Fibroblast of skin of right quadriceps (primary cell): ENCODE data around the gene FLYWCH1.
A peak's percentile ranks its signal among the peaks of the same experiment; 100 is the strongest.

Source experiments
- DNase-seq: peaks from one replicate; pipeline ENCODE4 v3.0.0-alpha.2; 2013

FLYWCH1 gene

GRCh38 chr16:2970563-2970962 is 58.8 kb downstream of the FLYWCH1 start:
- no peak for DNase-seq

- no peak for DNase-seq
Measured at GRCh38 chr16:2971134-2971984, 59.6 kb downstream of the FLYWCH1 start.

- DNase-seq: no peak
Measured at GRCh38 chr16:2971985-2972784, 60.5 kb downstream of the FLYWCH1 start.

GRCh38 chr16:2973093-2973492 is 61.4 kb downstream of the FLYWCH1 start:
- no peak for DNase-seq

GRCh38 chr16:2973605-2974318 is 62.0 kb downstream of the FLYWCH1 start:
- DNase-seq: no peak

- DNase-seq: no peak
Measured at GRCh38 chr16:2974319-2975056, 62.8 kb downstream of the FLYWCH1 start.

GRCh38 chr16:2975161-2975795 is 63.5 kb downstream of the FLYWCH1 start:
- DNase-seq: no peak

GRCh38 chr16:2976201-2976600 is 64.5 kb downstream of the FLYWCH1 start:
- no peak for DNase-seq

- DNase-seq: no peak
Measured at GRCh38 chr16:2976673-2977072, 64.9 kb downstream of the FLYWCH1 start.

GRCh38 chr16:2977440-2977839 is 65.7 kb downstream of the FLYWCH1 start:
- DNase-seq: no peak

- DNase-seq: no peak
Measured at GRCh38 chr16:2979669-2980226, 68.0 kb downstream of the FLYWCH1 start.

- DNase-seq: peak; percentile 85
Measured at GRCh38 chr16:2980227-2981176, 68.8 kb downstream of the FLYWCH1 start, which contains the start of gene PKMYT1. Gene PKMYT1, minus strand, starts transcription at chr16:2980446. Its CDS starts 789 bp downstream, at chr16:2979657.

- DNase-seq: no peak
Measured at GRCh38 chr16:2981177-2981898, 69.6 kb downstream of the FLYWCH1 start.

- DNase-seq: no peak
Measured at GRCh38 chr16:2981899-2982250, 70.1 kb downstream of the FLYWCH1 start.

- no peak for DNase-seq
Measured at GRCh38 chr16:2982402-2982801, 70.7 kb downstream of the FLYWCH1 start.

GRCh38 chr16:2983706-2984136 is 72.0 kb downstream of the FLYWCH1 start:
- DNase-seq: peak; percentile 78

GRCh38 chr16:2985462-2985861 is 73.7 kb downstream of the FLYWCH1 start:
- DNase-seq: no peak

GRCh38 chr16:2985893-2986355 is 74.2 kb downstream of the FLYWCH1 start:
- DNase-seq: no peak

- DNase-seq: no peak
Measured at GRCh38 chr16:2986623-2987188, 75.0 kb downstream of the FLYWCH1 start.
